GM10266 (cell line): Measurements from ENCODE around the gene MAP3K7CL.

Experiments used
- DNase-seq: peaks from one replicate; pipeline ENCODE4 v3.0.0; 2012; ENCODE audit errors: extremely low spot score
- CTCF ChIP-seq: IDR thresholded peaks from 2 replicates; pipeline ENCODE4 v1.5.1; 2012; ENCODE audit warnings: mild to moderate bottlenecking, low read depth; ENCODE audit not compliant: control insufficient read depth, insufficient read depth; ENCODE audit errors: missing control alignments

The MAP3K7CL gene

DNA sequence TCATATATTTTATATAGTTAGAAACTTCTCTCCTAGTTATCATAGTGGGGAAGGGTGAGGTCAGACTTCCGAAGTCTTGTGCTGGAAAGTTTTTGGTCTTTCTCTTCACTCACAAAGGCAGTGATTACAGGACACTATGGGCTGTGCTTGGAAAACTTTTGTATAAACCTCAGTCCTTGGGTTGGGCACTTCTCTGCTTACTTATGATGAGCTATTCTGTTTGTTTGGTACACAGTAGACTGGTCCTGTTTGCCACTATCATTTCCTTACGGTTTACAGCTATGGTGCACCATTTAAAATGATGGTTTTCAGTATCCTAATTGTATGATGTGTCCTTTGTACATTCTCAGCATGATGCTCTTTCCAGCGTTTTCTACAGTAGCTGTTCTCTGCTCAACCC, 75.5 kb downstream of the MAP3K7CL start:
- DNase-seq = no peak
- no peak for TF ChIP-seq CTCF

DNA sequence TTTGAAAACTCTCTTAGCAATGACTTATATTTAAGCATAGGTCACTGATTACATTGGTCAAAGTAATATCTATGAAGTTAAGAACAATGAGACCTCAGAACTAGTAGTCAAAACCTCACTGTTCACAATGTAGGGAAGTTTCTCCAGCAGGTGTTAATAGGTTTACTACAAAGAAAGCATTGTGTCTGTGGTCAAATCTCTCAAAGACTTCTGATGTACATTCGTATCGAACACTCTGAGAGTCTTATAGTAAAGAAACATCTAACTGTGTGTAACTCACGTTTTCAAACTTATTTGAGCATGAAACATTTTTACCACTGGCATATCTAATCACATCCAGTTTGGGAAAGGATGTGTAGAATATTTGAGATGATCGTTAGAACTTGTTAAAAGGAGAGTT, 76.0 kb downstream of the MAP3K7CL start:
- TF ChIP-seq CTCF = no peak
- DNase-seq = no peak

GRCh38 chr21:29207201-29207600, 76.8 kb downstream of the MAP3K7CL start:
- no peak for DNase-seq
- TF ChIP-seq CTCF = no peak

DNA sequence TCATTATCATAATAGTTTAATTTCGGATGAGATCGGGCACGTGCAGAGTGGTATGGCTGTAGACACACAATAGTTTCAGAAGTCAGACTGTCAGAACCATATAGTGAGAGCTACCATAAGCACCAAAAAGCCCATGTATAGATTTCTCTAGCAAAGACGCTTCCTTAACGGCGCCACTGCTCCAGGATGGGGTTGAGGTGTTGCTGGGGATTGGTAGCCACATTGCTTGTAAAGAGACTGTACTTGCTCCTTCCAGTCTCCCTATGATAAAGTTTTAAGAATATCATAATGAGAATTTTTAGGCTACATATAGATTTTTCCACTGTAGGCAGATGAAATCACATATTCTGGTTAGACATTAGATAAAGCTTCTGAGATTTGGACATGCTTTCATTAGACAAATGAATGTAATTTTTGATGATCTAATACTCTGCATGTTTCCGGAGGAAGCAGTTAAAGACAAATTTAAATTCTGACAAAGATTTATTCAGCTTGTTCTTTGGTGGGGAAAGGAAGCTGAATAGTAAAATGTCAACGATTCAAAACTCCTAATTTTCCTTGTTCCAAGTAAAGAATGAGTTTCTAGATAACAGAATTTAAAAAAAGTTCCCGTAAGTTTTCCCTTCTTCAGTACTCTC, 77.7 kb downstream of the MAP3K7CL start:
- DNase-seq = no peak
- TF ChIP-seq CTCF = no peak

- no peak for TF ChIP-seq CTCF
- no peak for DNase-seq
Measured at GRCh38 chr21:29208682-29209059, 78.2 kb downstream of the MAP3K7CL start.

- TF ChIP-seq CTCF = no peak
- no peak for DNase-seq
Measured at GRCh38 chr21:29209696-29210095, 79.3 kb downstream of the MAP3K7CL start.

- no peak for DNase-seq
- no peak for TF ChIP-seq CTCF
Measured at GRCh38 chr21:29211205-29211604, 80.8 kb downstream of the MAP3K7CL start.
